ENCODE measurements around the gene WDR76. TPM values are rescaled to one million over a fixed set of nuclear protein-coding genes. Genes with fewer than 3 reads are reported as not detected.

The WDR76 gene
- polyA plus RNA-seq, 4 donors, result 1.1 to 5.1 (median 3.3) TPM

- H3K4me3 ChIP-seq (ENCODE audit: low read depth in 1 of 3, low read length in 3 of 3), result no peak overlapping the region
- no peak overlapping the region for H3K27ac ChIP-seq (ENCODE audit: low read depth in 1 of 3, low read length in 2 of 3)
- H3K9me3 ChIP-seq (ENCODE audit: control insufficient read depth in 2 of 2, insufficient read depth in 1 of 2, low read depth in 1 of 2, low read length in 1 of 2), result no peaks in the 10 kb centered on the region
- peaks cover 0 to 15% (median 0%) of the 10 kb centered on the region in 3 donors for H3K36me3 ChIP-seq (ENCODE audit: control insufficient read depth in 3 of 3, insufficient read depth in 2 of 3, low read depth in 1 of 3, low read length in 3 of 3)
- no peak for FAIRE-seq
- DNase-seq, result no peak
- H3K4me1 ChIP-seq (ENCODE audit: control insufficient read depth in 3 of 3, insufficient read depth in 2 of 3, low read depth in 1 of 3, low read length in 2 of 3), result peaks cover 0 to 18% (median 0%) of the 10 kb centered on the region in 3 donors
- 79 to 91% (median 91%) methylated on average over 4 of the region's 4 CpGs for WGBS, 3 donors
- no peaks in the 10 kb centered on the region for H3K27me3 ChIP-seq (ENCODE audit: control insufficient read depth in 3 of 3, insufficient read depth in 3 of 3, low read length in 3 of 3)
Measured at GRCh38 chr15:43877371-43877770, 50.6 kb downstream of the WDR76 start.

- 70 to 85% (median 72%) methylated on average over 2 of the region's 2 CpGs for WGBS, 3 donors
- H3K9me3 ChIP-seq (ENCODE audit: control insufficient read depth in 2 of 2, insufficient read depth in 1 of 2, low read depth in 1 of 2, low read length in 1 of 2), result no peaks in the 10 kb centered on the region
- FAIRE-seq (no peak), DNase-seq (peak in 1 of 2 donors; percentile 28)
- H3K36me3 ChIP-seq (ENCODE audit: control insufficient read depth in 3 of 3, insufficient read depth in 2 of 3, low read depth in 1 of 3, low read length in 3 of 3), result peaks cover 0 to 15% (median 0%) of the 10 kb centered on the region in 3 donors
- no peaks in the 10 kb centered on the region for H3K27me3 ChIP-seq (ENCODE audit: control insufficient read depth in 3 of 3, insufficient read depth in 3 of 3, low read length in 3 of 3)
- no peak overlapping the region for H3K27ac ChIP-seq (ENCODE audit: low read depth in 1 of 3, low read length in 2 of 3)
- H3K4me1 ChIP-seq (ENCODE audit: control insufficient read depth in 3 of 3, insufficient read depth in 2 of 3, low read depth in 1 of 3, low read length in 2 of 3), result peaks cover 0 to 18% (median 0%) of the 10 kb centered on the region in 3 donors
- H3K4me3 ChIP-seq (ENCODE audit: low read depth in 1 of 3, low read length in 3 of 3), result no peak overlapping the region
Measured at GRCh38 chr15:43878446-43878845, 51.6 kb downstream of the WDR76 start.

GRCh38 chr15:43879386-43880355 is 52.9 kb downstream of the WDR76 start:
- Histone ChIP-seq H3K4me1 (ENCODE audit: control insufficient read depth in 3 of 3, insufficient read depth in 2 of 3, low read depth in 1 of 3, low read length in 2 of 3) (peaks cover 0 to 18% (median 0%) of the 10 kb centered on the region in 3 donors), H3K9me3 (ENCODE audit: control insufficient read depth in 2 of 2, insufficient read depth in 1 of 2, low read depth in 1 of 2, low read length in 1 of 2) (no peaks in the 10 kb centered on the region), H3K27me3 (ENCODE audit: control insufficient read depth in 3 of 3, insufficient read depth in 3 of 3, low read length in 3 of 3) (no peaks in the 10 kb centered on the region), H3K36me3 (ENCODE audit: control insufficient read depth in 3 of 3, insufficient read depth in 2 of 3, low read depth in 1 of 3, low read length in 3 of 3) (peaks cover 0 to 9% (median 0%) of the 10 kb centered on the region in 3 donors), H3K4me3 (ENCODE audit: low read depth in 1 of 3, low read length in 3 of 3) (no peak overlapping the region), H3K27ac (ENCODE audit: low read depth in 1 of 3, low read length in 2 of 3) (no peak overlapping the region)
- no peak for FAIRE-seq
- DNase-seq, result peak in 1 of 2 donors; percentile 58
- WGBS, 3 donors, result 73 to 80% (median 80%) methylated on average over 15 of the region's 15 CpGs

- Histone ChIP-seq H3K4me1 (ENCODE audit: control insufficient read depth in 3 of 3, insufficient read depth in 2 of 3, low read depth in 1 of 3, low read length in 2 of 3) (peaks cover 0 to 18% (median 0%) of the 10 kb centered on the region in 3 donors), H3K27me3 (ENCODE audit: control insufficient read depth in 3 of 3, insufficient read depth in 3 of 3, low read length in 3 of 3) (no peaks in the 10 kb centered on the region), H3K27ac (ENCODE audit: low read depth in 1 of 3, low read length in 2 of 3) (no peak overlapping the region), H3K4me3 (ENCODE audit: low read depth in 1 of 3, low read length in 3 of 3) (no peak overlapping the region), H3K36me3 (ENCODE audit: control insufficient read depth in 3 of 3, insufficient read depth in 2 of 3, low read depth in 1 of 3, low read length in 3 of 3) (peaks cover 0 to 9% (median 0%) of the 10 kb centered on the region in 3 donors), H3K9me3 (ENCODE audit: control insufficient read depth in 2 of 2, insufficient read depth in 1 of 2, low read depth in 1 of 2, low read length in 1 of 2) (no peaks in the 10 kb centered on the region)
- 88 to 92% (median 90%) methylated on average over 5 of the region's 5 CpGs for WGBS, 3 donors
- DNase-seq (no peak), FAIRE-seq (no peak)
Measured at GRCh38 chr15:43880406-43881194, 53.8 kb downstream of the WDR76 start.

GRCh38 chr15:43881245-43881644 is 54.4 kb downstream of the WDR76 start:
- WGBS, 3 donors, result 91 to 100% (median 96%) methylated on average over 4 of the region's 4 CpGs
- H3K4me1 ChIP-seq (ENCODE audit: control insufficient read depth in 3 of 3, insufficient read depth in 2 of 3, low read depth in 1 of 3, low read length in 2 of 3), result peaks cover 0 to 18% (median 0%) of the 10 kb centered on the region in 3 donors
- H3K9me3 ChIP-seq (ENCODE audit: control insufficient read depth in 2 of 2, insufficient read depth in 1 of 2, low read depth in 1 of 2, low read length in 1 of 2), result no peaks in the 10 kb centered on the region
- DNase-seq (no peak), FAIRE-seq (no peak)
- no peak overlapping the region for H3K27ac ChIP-seq (ENCODE audit: low read depth in 1 of 3, low read length in 2 of 3)
- H3K27me3 ChIP-seq (ENCODE audit: control insufficient read depth in 3 of 3, insufficient read depth in 3 of 3, low read length in 3 of 3), result no peaks in the 10 kb centered on the region
- peaks cover 0 to 9% (median 0%) of the 10 kb centered on the region in 3 donors for H3K36me3 ChIP-seq (ENCODE audit: control insufficient read depth in 3 of 3, insufficient read depth in 2 of 3, low read depth in 1 of 3, low read length in 3 of 3)
- no peak overlapping the region for H3K4me3 ChIP-seq (ENCODE audit: low read depth in 1 of 3, low read length in 3 of 3)

GRCh38 chr15:43881944-43882343 is 55.1 kb downstream of the WDR76 start:
- DNase-seq (peak in 1 of 2 donors; percentile 23), FAIRE-seq (no peak)
- H3K36me3 ChIP-seq (ENCODE audit: control insufficient read depth in 3 of 3, insufficient read depth in 2 of 3, low read depth in 1 of 3, low read length in 3 of 3), result peaks cover 0 to 9% (median 0%) of the 10 kb centered on the region in 3 donors
- H3K27ac ChIP-seq (ENCODE audit: low read depth in 1 of 3, low read length in 2 of 3), result no peak overlapping the region
- H3K4me3 ChIP-seq (ENCODE audit: low read depth in 1 of 3, low read length in 3 of 3), result no peak overlapping the region
- H3K27me3 ChIP-seq (ENCODE audit: control insufficient read depth in 3 of 3, insufficient read depth in 3 of 3, low read length in 3 of 3), result no peaks in the 10 kb centered on the region
- no peaks in the 10 kb centered on the region for H3K9me3 ChIP-seq (ENCODE audit: control insufficient read depth in 2 of 2, insufficient read depth in 1 of 2, low read depth in 1 of 2, low read length in 1 of 2)
- peaks cover 0 to 18% (median 0%) of the 10 kb centered on the region in 3 donors for H3K4me1 ChIP-seq (ENCODE audit: control insufficient read depth in 3 of 3, insufficient read depth in 2 of 3, low read depth in 1 of 3, low read length in 2 of 3)
- 85 to 89% (median 85%) methylated on average over 7 of the region's 7 CpGs for WGBS, 3 donors

- FAIRE-seq, result no peak
- 93 to 100% (median 94%) methylated on average over 3 of the region's 3 CpGs for WGBS, 3 donors
Measured at GRCh38 chr15:43883571-43883970, 56.8 kb downstream of the WDR76 start.

DNA sequence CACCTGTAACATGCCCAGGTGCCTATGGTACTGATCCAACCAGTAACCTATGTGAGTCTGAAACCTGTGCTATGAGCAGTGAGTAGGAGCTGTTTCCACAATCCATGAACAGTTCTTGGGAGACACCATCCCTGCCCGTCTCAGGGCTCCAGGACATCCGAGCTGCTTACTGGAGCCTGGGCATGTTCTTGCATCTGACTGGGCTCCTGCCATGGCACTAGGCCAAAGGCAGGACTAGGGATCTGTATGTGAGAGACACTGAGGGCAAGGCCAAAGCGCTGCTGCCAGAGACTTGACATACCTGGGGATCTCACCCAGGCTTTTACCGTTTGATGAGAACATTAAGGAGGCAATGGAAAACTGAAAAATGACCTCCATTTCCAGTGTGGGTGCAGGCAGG is 59.8 kb downstream of the WDR76 start:
- no peak for FAIRE-seq
- 84 to 88% (median 88%) methylated on average over 4 of the region's 4 CpGs for WGBS, 3 donors
- H3K9me3 ChIP-seq (ENCODE audit: control insufficient read depth in 2 of 2, insufficient read depth in 1 of 2, low read depth in 1 of 2, low read length in 1 of 2), result no peaks in the 10 kb centered on the region
- DNase-seq, result no peak
- no peaks in the 10 kb centered on the region for H3K27me3 ChIP-seq (ENCODE audit: control insufficient read depth in 3 of 3, insufficient read depth in 3 of 3, low read length in 3 of 3)
- peaks cover 0 to 9% (median 3%) of the 10 kb centered on the region in 3 donors for H3K4me1 ChIP-seq (ENCODE audit: control insufficient read depth in 3 of 3, insufficient read depth in 2 of 3, low read depth in 1 of 3, low read length in 2 of 3)
- no peak overlapping the region for H3K27ac ChIP-seq (ENCODE audit: low read depth in 1 of 3, low read length in 2 of 3)
- H3K4me3 ChIP-seq (ENCODE audit: low read depth in 1 of 3, low read length in 3 of 3), result no peak overlapping the region
- no peaks in the 10 kb centered on the region for H3K36me3 ChIP-seq (ENCODE audit: control insufficient read depth in 3 of 3, insufficient read depth in 2 of 3, low read depth in 1 of 3, low read length in 3 of 3)

More at GRCh38 chr15:43883571-43883970, 56.8 kb downstream of the WDR76 start:
- Histone ChIP-seq H3K4me3 (ENCODE audit: low read depth in 1 of 3, low read length in 3 of 3) (no peak overlapping the region), H3K4me1 (ENCODE audit: control insufficient read depth in 3 of 3, insufficient read depth in 2 of 3, low read depth in 1 of 3, low read length in 2 of 3) (peaks cover 0 to 18% (median 0%) of the 10 kb centered on the region in 3 donors), H3K27ac (ENCODE audit: low read depth in 1 of 3, low read length in 2 of 3) (no peak overlapping the region), H3K9me3 (ENCODE audit: control insufficient read depth in 2 of 2, insufficient read depth in 1 of 2, low read depth in 1 of 2, low read length in 1 of 2) (no peaks in the 10 kb centered on the region), H3K36me3 (ENCODE audit: control insufficient read depth in 3 of 3, insufficient read depth in 2 of 3, low read depth in 1 of 3, low read length in 3 of 3) (peaks cover 0 to 7% (median 0%) of the 10 kb centered on the region in 3 donors), H3K27me3 (ENCODE audit: control insufficient read depth in 3 of 3, insufficient read depth in 3 of 3, low read length in 3 of 3) (no peaks in the 10 kb centered on the region)
- no peak for DNase-seq

Data from small intestine (tissue), 7 donors.